Small intestine (tissue), 7 donors: Measurements from ENCODE around the gene RBBP4. TPM values are rescaled to one million over a fixed set of nuclear protein-coding genes. Genes with fewer than 3 reads are reported as not detected.
"Not testable (repeated sequence)": the region's sequence is repeated elsewhere in the genome, so short reads cannot be mapped to it uniquely, and the experiment has no call there.

Experiments used
- DNase-seq, 2 donors: peaks; one replicate each; pipeline versions ENCODE4 v3.0.0 to v3.0.0-alpha.2; 2013
- FAIRE-seq: peaks from 2 replicates; lab custom pipeline; 2012; peaks lifted over from hg19 to GRCh38; lab: Jason Lieb, UNC
- H3K27ac ChIP-seq, 3 donors: one replicate each; pipeline ENCODE4 v1.5.1; 2013; ENCODE audit warnings: low read length in 2 of 3, mild to moderate bottlenecking in 2 of 3, control low read depth in 1 of 3, inconsistent platforms in 1 of 3, low read depth in 1 of 3, moderate library complexity in 1 of 3
- H3K27me3 ChIP-seq, 3 donors: one replicate each; pipeline ENCODE4 v1.6.1; 2013; ENCODE audit warnings: low read length in 3 of 3, inconsistent platforms in 1 of 3; ENCODE audit not compliant: control insufficient read depth in 3 of 3, insufficient read depth in 3 of 3
- H3K36me3 ChIP-seq, 3 donors: one replicate each; pipeline ENCODE4 v1.6.1; 2013; ENCODE audit warnings: low read length in 3 of 3, inconsistent platforms in 1 of 3, low read depth in 1 of 3, mild to moderate bottlenecking in 1 of 3, moderate library complexity in 1 of 3; ENCODE audit not compliant: control insufficient read depth in 3 of 3, insufficient read depth in 2 of 3
- H3K4me1 ChIP-seq, 3 donors: one replicate each; pipeline ENCODE4 v1.6.1; 2013; ENCODE audit warnings: low read length in 2 of 3, inconsistent platforms in 1 of 3, low read depth in 1 of 3, mild to moderate bottlenecking in 1 of 3, moderate library complexity in 1 of 3; ENCODE audit not compliant: control insufficient read depth in 3 of 3, insufficient read depth in 2 of 3
- H3K4me3 ChIP-seq, 3 donors: one replicate each; pipeline ENCODE4 v1.5.1; 2013; ENCODE audit warnings: low read length in 3 of 3, control low read depth in 1 of 3, inconsistent platforms in 1 of 3, low read depth in 1 of 3, mild to moderate bottlenecking in 1 of 3, moderate library complexity in 1 of 3
- H3K9me3 ChIP-seq, 2 donors: one replicate each; pipeline ENCODE4 v1.6.1; 2013; ENCODE audit warnings: low read depth in 1 of 2, low read length in 1 of 2; ENCODE audit not compliant: control insufficient read depth in 2 of 2, insufficient read depth in 1 of 2
- WGBS, 3 donors: extraction: QIAGEN DNeasy Blood & Tissue Kit; methylation state at CpG; one replicate each; pipeline ENCODE4 v1.1.7; 2013; 5-methylcytosine and 5-hydroxymethylcytosine counted together
- polyA plus RNA-seq, 4 donors: library from polyadenylated mRNA; stranded (reverse) in 3 of 4; unstranded in 1 of 4; fragments of 200-250 nt in 3 of 4; fragments of 120-200 nt in 1 of 4; gene quantifications; one replicate each; pipeline versions ENCODE4 v1.2.1 to v1.2.3, GENCODE V29; 2013
- donor health status: healthy with polysubstance abuse.
- donor health status: control.
- donor health status: control.
- donor health status: Bipolar disorder and iron deficiency.
- donor health status: healthy.

RBBP4 gene
- polyA plus RNA-seq, 4 donors = 38.7 to 160 (median 60.0) TPM

GRCh38 chr1:32685498-32685897 is 34.5 kb downstream of the RBBP4 start:
- Histone ChIP-seq H3K4me3 (no peak overlapping the region), H3K27ac (no peak overlapping the region), H3K36me3 (peaks cover 4 to 19% (median 8%) of the 10 kb centered on the region in 3 donors), H3K9me3 (no peaks in the 10 kb centered on the region), H3K27me3 (no peaks in the 10 kb centered on the region), H3K4me1 (peaks cover 0 to 6% (median 3%) of the 10 kb centered on the region in 3 donors)
- peak in 1 of 2 donors; percentile 28 for DNase-seq
- 24 to 77% (median 53%) methylated on average over 2 of the region's 2 CpGs for WGBS, 3 donors
- FAIRE-seq = no peak

GRCh38 chr1:32686387-32686786 is 35.4 kb downstream of the RBBP4 start:
- FAIRE-seq (no peak), DNase-seq (no peak)
- H3K36me3 ChIP-seq = peaks cover 2 to 19% (median 7%) of the 10 kb centered on the region in 3 donors
- no peak overlapping the region for H3K4me3 ChIP-seq
- WGBS, 3 donors = 93 to 100% (median 99%) methylated on average over 2 of the region's 2 CpGs
- no peaks in the 10 kb centered on the region for H3K27me3 ChIP-seq
- no peak overlapping the region for H3K27ac ChIP-seq
- H3K9me3 ChIP-seq = no peaks in the 10 kb centered on the region
- H3K4me1 ChIP-seq = peaks cover 0 to 1% (median 0%) of the 10 kb centered on the region in 3 donors

GRCh38 chr1:32693455-32694174 is 42.6 kb downstream of the RBBP4 start:
- peak overlapping the region in 1 of 3 donors; percentile 31 for H3K27ac ChIP-seq
- no peak for DNase-seq

GRCh38 chr1:32695098-32695904 is 44.3 kb downstream of the RBBP4 start:
- H3K9me3 ChIP-seq = no peaks in the 10 kb centered on the region
- H3K36me3 ChIP-seq = peaks cover 0 to 13% (median 0%) of the 10 kb centered on the region in 3 donors
- WGBS, 3 donors = 59 to 67% (median 62%) methylated on average over 17 of the region's 17 CpGs
- DNase-seq = peak in 1 of 2 donors; percentile 48
- H3K4me1 ChIP-seq = no peaks in the 10 kb centered on the region
- H3K4me3 ChIP-seq = no peak overlapping the region
- no peak for FAIRE-seq
- H3K27ac ChIP-seq = peak overlapping the region in 1 of 3 donors; percentile 11
- H3K27me3 ChIP-seq = no peaks in the 10 kb centered on the region

More at GRCh38 chr1:32693455-32694174, 42.6 kb downstream of the RBBP4 start:
- no peaks in the 10 kb centered on the region for H3K27me3 ChIP-seq
- H3K9me3 ChIP-seq = no peaks in the 10 kb centered on the region
- H3K36me3 ChIP-seq = peaks cover 0 to 15% (median 0%) of the 10 kb centered on the region in 3 donors
- no peak overlapping the region for H3K4me3 ChIP-seq
- FAIRE-seq = no peak
- WGBS, 3 donors = 87 to 89% (median 89%) methylated on average over 6 of the region's 6 CpGs
- no peaks in the 10 kb centered on the region for H3K4me1 ChIP-seq

GRCh38 chr1:32696041-32696440 is 45.0 kb downstream of the RBBP4 start:
- H3K27me3 ChIP-seq = no peaks in the 10 kb centered on the region
- no peaks in the 10 kb centered on the region for H3K9me3 ChIP-seq
- FAIRE-seq (no peak), DNase-seq (no peak)
- no peak overlapping the region for H3K4me3 ChIP-seq
- H3K4me1 ChIP-seq = no peaks in the 10 kb centered on the region
- WGBS, 3 donors = 91 to 96% (median 92%) methylated on average over 9 of the region's 9 CpGs
- peaks cover 0 to 13% (median 0%) of the 10 kb centered on the region in 3 donors for H3K36me3 ChIP-seq
- no peak overlapping the region for H3K27ac ChIP-seq

- H3K4me1 ChIP-seq, H3K9me3 ChIP-seq, H3K4me3 ChIP-seq, DNase-seq, H3K27me3 ChIP-seq, FAIRE-seq, H3K27ac ChIP-seq: not testable (repeated sequence)
- 95 to 96% (median 96%) methylated on average over 8 of the region's 8 CpGs for WGBS, 3 donors
- peaks cover 0 to 13% (median 0%) of the 10 kb centered on the region in 3 donors for H3K36me3 ChIP-seq
These were observed 46.0 kb downstream of the RBBP4 start for GRCh38 chr1:32696996-32697395.

- peaks cover 3 to 18% (median 9%) of the 10 kb centered on the region in 3 donors for H3K4me1 ChIP-seq
- FAIRE-seq (no peak), DNase-seq (peak in 1 of 2 donors; percentile 79)
- WGBS, 3 donors = 16 to 47% (median 26%) methylated on average over 6 of the region's 6 CpGs
- H3K36me3 ChIP-seq = no peaks in the 10 kb centered on the region
- peaks cover 0 to 11% (median 7%) of the 10 kb centered on the region in 3 donors for H3K27me3 ChIP-seq
- H3K27ac ChIP-seq = peak overlapping the region in 2 of 3 donors; percentile 1 to 52
- peak overlapping the region in 1 of 3 donors; percentile 38 for H3K4me3 ChIP-seq
- H3K9me3 ChIP-seq = no peaks in the 10 kb centered on the region
These were observed 50.5 kb downstream of the RBBP4 start for GRCh38 chr1:32701421-32701911.

GRCh38 chr1:32701951-32702598 is 51.1 kb downstream of the RBBP4 start:
- no peak for FAIRE-seq
- H3K27ac ChIP-seq = peak overlapping the region in 2 of 3 donors; percentile 1 to 52
- WGBS, 3 donors = 12 to 18% (median 16%) methylated on average over 10 to 27 of the region's 27 CpGs

More at GRCh38 chr1:32701951-32702598, 51.1 kb downstream of the RBBP4 start:
- Histone ChIP-seq H3K36me3 (no peaks in the 10 kb centered on the region), H3K27me3 (peaks cover 0 to 11% (median 7%) of the 10 kb centered on the region in 3 donors), H3K9me3 (no peaks in the 10 kb centered on the region), H3K4me1 (peaks cover 3 to 18% (median 9%) of the 10 kb centered on the region in 3 donors), H3K4me3 (peak overlapping the region; percentile 34 to 49 (median 38))
- DNase-seq = no peak
